Endodermal cell (in vitro differentiated cells): ENCODE results near the gene SLC39A13. TPM values are rescaled to one million over a fixed set of nuclear protein-coding genes. Genes with fewer than 3 reads are reported as not detected.

Source experiments
- DNase-seq: peaks from one replicate; pipeline ENCODE4 v3.0.0-alpha.2; 2017
- H3K27ac ChIP-seq: 2 replicates; pipeline ENCODE4 v1.5.1; 2013; ENCODE audit warnings: mild to moderate bottlenecking, low read depth, low read length, moderate library complexity
- H3K27me3 ChIP-seq: 2 replicates; pipeline ENCODE4 v1.6.1; 2013; ENCODE audit warnings: mild to moderate bottlenecking, low read length, moderate library complexity; ENCODE audit not compliant: insufficient read depth, control insufficient read depth, poor library complexity, severe bottlenecking
- H3K36me3 ChIP-seq: 2 replicates; pipeline ENCODE4 v1.7.0; 2013; ENCODE audit warnings: mild to moderate bottlenecking, low read length, moderate library complexity; ENCODE audit not compliant: control insufficient read depth, insufficient read depth
- H3K4me1 ChIP-seq: one replicate; pipeline ENCODE4 v1.7.0; 2013; ENCODE audit warnings: low read length; ENCODE audit not compliant: control insufficient read depth, insufficient read depth
- H3K4me3 ChIP-seq: 2 replicates; pipeline ENCODE4 v1.5.1; 2013; ENCODE audit warnings: mild to moderate bottlenecking, low read length, moderate library complexity
- H3K9ac ChIP-seq: 2 replicates; pipeline ENCODE4 v1.6.1; 2013; ENCODE audit warnings: mild to moderate bottlenecking, low read length, moderate library complexity; ENCODE audit not compliant: poor library complexity, severe bottlenecking; ENCODE audit errors: extremely low read depth
- H3K9me3 ChIP-seq: 2 replicates; pipeline ENCODE4 v1.6.1; 2013; ENCODE audit warnings: mild to moderate bottlenecking, low read length, moderate library complexity; ENCODE audit not compliant: control insufficient read depth
- H3K27ac Mint-ChIP-seq: 2 replicates; pipeline ENCODE4 v1.8.0; 2020; ENCODE audit warnings: mixed read lengths
- H3K27me3 Mint-ChIP-seq: 2 replicates; pipeline ENCODE4 v1.8.0; 2021; ENCODE audit warnings: mild to moderate bottlenecking, mixed read lengths; ENCODE audit not compliant: insufficient read depth
- H3K36me3 Mint-ChIP-seq: 2 replicates; pipeline ENCODE4 v1.8.0; 2020; ENCODE audit warnings: low read depth, mixed read lengths
- H3K4me1 Mint-ChIP-seq: 2 replicates; pipeline ENCODE4 v1.8.0; 2020; ENCODE audit warnings: mixed read lengths
- H3K4me3 Mint-ChIP-seq: 2 replicates; pipeline ENCODE4 v1.8.0; 2020; ENCODE audit warnings: mild to moderate bottlenecking, moderate library complexity, mixed read lengths
- H3K9me3 Mint-ChIP-seq: 2 replicates; pipeline ENCODE4 v1.8.0; 2020; ENCODE audit warnings: mild to moderate bottlenecking, mixed read lengths
- WGBS, 2 experiments: methylation state at CpG; one replicate each; pipeline versions ENCODE4 v1.1.5 to v1.1.7; 2013; ENCODE audit warnings: missing lambda C conversion rate in 2 of 2, mixed read lengths in 1 of 2; ENCODE audit not compliant: insufficient coverage in 1 of 2, insufficient read length in 1 of 2; 5-methylcytosine and 5-hydroxymethylcytosine counted together
- total RNA-seq, 2 donors: library from RNA; stranded (reverse); fragmentation: NEBNext Ultra II Directional in 1 of 2; extraction: Animal tissue kit (Norgen Biotek cat#: 25700) in 1 of 2; gene quantifications; 2 replicates in 1 of 2; 3 replicates in 1 of 2; pipeline ENCODE4 v1.2.1, GENCODE V29; 2021
- TF ChIP-seq, protein P1 (sequence below): fragments of 200-600 bp; sonication (generic); conservative IDR thresholded peaks from 2 replicates; pipeline ENCODE4 v1.5.0; 2021; ENCODE audit warnings: antibody characterized with exemption, mild to moderate bottlenecking

SLC39A13 gene
- total RNA-seq, 2 donors from 2014 or later = 34.7 to 40.4 TPM

DNA sequence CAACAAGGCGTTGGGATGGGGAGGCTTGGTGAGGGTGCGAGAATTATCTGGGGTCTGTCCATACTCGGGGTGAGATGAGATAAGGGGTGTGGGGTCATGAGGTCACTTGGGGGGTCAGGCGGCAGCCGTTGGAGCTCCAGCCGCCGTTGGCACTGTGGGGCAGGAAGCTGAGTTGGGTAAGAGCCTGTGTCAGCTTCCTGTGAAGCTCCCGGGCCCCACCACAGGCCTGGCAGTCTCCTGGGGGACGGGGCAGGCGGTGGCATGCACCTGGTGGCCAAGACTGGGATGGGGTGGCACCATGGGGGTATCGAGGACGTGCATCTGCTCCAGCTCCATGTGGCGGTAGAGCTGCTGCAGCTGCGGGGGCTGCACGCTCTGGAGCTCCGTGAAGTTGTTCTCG, 48.8 kb upstream of the SLC39A13 start:
- Histone ChIP-seq H3K4me3 (no peak overlapping the region), H3K27me3 (no peaks in the 10 kb centered on the region), H3K36me3 (no peaks in the 10 kb centered on the region), H3K9ac (no peak overlapping the region), H3K4me1 (no peaks in the 10 kb centered on the region), H3K27ac (no peak overlapping the region), H3K9me3 (peaks cover 9% of the 10 kb centered on the region)
- WGBS, 2 experiments = 92% methylated on average over 6 to 17 of the region's 17 CpGs
- peaks cover under 1% of the 10 kb centered on the region for H3K4me1 Mint-ChIP-seq
- no peaks in the 10 kb centered on the region for H3K9me3 Mint-ChIP-seq
- no peaks in the 10 kb centered on the region for H3K36me3 Mint-ChIP-seq
- DNase-seq = no peak
- no peak overlapping the region for H3K4me3 Mint-ChIP-seq
- no peaks in the 10 kb centered on the region for H3K27me3 Mint-ChIP-seq
- TF ChIP-seq, protein P1, sequence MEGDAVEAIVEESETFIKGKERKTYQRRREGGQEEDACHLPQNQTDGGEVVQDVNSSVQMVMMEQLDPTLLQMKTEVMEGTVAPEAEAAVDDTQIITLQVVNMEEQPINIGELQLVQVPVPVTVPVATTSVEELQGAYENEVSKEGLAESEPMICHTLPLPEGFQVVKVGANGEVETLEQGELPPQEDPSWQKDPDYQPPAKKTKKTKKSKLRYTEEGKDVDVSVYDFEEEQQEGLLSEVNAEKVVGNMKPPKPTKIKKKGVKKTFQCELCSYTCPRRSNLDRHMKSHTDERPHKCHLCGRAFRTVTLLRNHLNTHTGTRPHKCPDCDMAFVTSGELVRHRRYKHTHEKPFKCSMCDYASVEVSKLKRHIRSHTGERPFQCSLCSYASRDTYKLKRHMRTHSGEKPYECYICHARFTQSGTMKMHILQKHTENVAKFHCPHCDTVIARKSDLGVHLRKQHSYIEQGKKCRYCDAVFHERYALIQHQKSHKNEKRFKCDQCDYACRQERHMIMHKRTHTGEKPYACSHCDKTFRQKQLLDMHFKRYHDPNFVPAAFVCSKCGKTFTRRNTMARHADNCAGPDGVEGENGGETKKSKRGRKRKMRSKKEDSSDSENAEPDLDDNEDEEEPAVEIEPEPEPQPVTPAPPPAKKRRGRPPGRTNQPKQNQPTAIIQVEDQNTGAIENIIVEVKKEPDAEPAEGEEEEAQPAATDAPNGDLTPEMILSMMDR = no peak
- H3K27ac Mint-ChIP-seq = peak overlapping the region; percentile 7

DNA sequence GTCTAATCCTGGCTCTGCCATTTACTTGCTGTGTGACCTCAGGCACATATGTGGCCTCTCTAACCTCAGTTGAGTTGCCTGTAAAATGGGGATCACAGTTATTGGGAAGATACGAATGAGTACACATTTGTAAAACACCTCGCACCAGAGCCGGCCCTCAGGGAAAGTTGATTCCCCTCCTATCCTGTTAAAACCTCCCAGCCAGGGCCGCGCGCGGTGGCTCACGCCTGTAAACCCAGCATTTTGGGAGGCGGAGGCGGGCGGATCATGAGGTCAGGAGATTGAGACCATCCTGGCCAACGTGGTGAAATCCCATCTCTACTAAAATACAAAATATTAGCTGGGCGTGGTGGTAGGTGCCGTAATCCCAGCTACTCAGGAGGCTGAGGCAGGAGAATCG, 48.0 kb upstream of the SLC39A13 start:
- Mint-ChIP-seq H3K36me3 (no peaks in the 10 kb centered on the region), H3K4me3 (no peak overlapping the region), H3K4me1 (no peaks in the 10 kb centered on the region), H3K27ac (no peak overlapping the region), H3K9me3 (no peaks in the 10 kb centered on the region), H3K27me3 (no peaks in the 10 kb centered on the region)
- Histone ChIP-seq H3K9me3 (peaks cover 9% of the 10 kb centered on the region), H3K27ac (no peak overlapping the region), H3K4me1 (no peaks in the 10 kb centered on the region), H3K9ac (no peak overlapping the region), H3K36me3 (no peaks in the 10 kb centered on the region), H3K27me3 (no peaks in the 10 kb centered on the region), H3K4me3 (no peak overlapping the region)
- no peak for DNase-seq
- WGBS, 2 experiments = 96 to 97% methylated on average over 6 to 15 of the region's 15 CpGs
- TF ChIP-seq, protein P1 = no peak

DNA sequence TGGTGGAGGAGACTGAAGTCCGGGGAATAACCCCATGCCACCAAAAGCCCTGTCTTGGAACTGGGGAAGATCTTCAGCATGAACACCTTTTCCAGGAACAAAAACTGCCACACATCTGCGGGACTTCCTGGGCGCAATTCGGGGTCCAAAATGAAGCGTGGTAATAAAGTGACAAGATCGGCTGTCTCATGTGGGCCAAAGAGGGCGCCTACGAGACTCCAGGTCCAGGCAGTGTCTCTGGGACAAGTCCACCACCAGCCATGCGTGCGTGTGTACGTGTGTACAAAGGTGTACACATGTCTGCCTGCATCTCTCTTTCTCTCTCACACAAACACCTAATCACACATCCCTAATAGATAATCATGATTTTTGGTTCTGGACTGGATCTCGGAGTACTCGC, 47.0 kb upstream of the SLC39A13 start:
- H3K4me1 ChIP-seq = no peaks in the 10 kb centered on the region
- DNase-seq = peak; percentile 47
- Mint-ChIP-seq H3K27me3 (no peaks in the 10 kb centered on the region), H3K27ac (no peak overlapping the region), H3K36me3 (no peaks in the 10 kb centered on the region), H3K4me3 (no peak overlapping the region), H3K4me1 (no peaks in the 10 kb centered on the region), H3K9me3 (no peaks in the 10 kb centered on the region)
- H3K9me3 ChIP-seq = peaks cover 8% of the 10 kb centered on the region
- H3K27me3 ChIP-seq = no peaks in the 10 kb centered on the region
- 91 to 96% methylated on average over 9 to 13 of the region's 13 CpGs for WGBS, 2 experiments
- H3K4me3 ChIP-seq = no peak overlapping the region
- TF ChIP-seq, protein P1 = no peak
- H3K36me3 ChIP-seq = no peaks in the 10 kb centered on the region
- H3K9ac ChIP-seq = no peak overlapping the region
- H3K27ac ChIP-seq = no peak overlapping the region
